SK-N-SH (cell line): ENCODE measurements around the gene LRRC43. TPM values are rescaled to one million over a fixed set of nuclear protein-coding genes. Genes with fewer than 3 reads are reported as not detected.
A peak's percentile ranks its signal among the peaks of the same experiment; 100 is the strongest.

Source experiments
- CTCF ChIA-PET: fragments of 300-600, 350-600 bp; formaldehyde crosslinking; extraction: SDS; loops from one replicate; lab custom pipeline; 2021; lab: Yijun Ruan, JAX
- POLR2A ChIA-PET: fragments of 350-600 bp; sonication (Branson Sonifier 250); formaldehyde crosslinking; extraction: SDS; loops from one replicate; lab custom pipeline; 2020; ENCODE audit warnings: antibody characterized with exemption, inconsistent platforms; lab: Yijun Ruan, JAX
- DNase-seq: peaks from one replicate; pipeline ENCODE4 v3.0.0; 2012
- H2AFZ ChIP-seq: fragments of 200-600 bp; sonication (generic); 2 replicates; pipeline ENCODE4 v1.8.1; 2016; ENCODE audit warnings: antibody characterized with exemption, mild to moderate bottlenecking, low read depth
- H3F3A ChIP-seq: fragments of 200-600 bp; sonication (generic); replicated peaks from 2 replicates; pipeline ENCODE3; 2016; ENCODE audit warnings: antibody characterized with exemption, mild to moderate bottlenecking; ENCODE audit not compliant: insufficient read depth
- H3K27ac ChIP-seq, 2 experiments: fragments of 200-500 bp in 1 of 2; fragments of 200-600 bp in 1 of 2; sonication (Bioruptor generic) in 1 of 2; sonication (generic), shearing (Covaris generic) in 1 of 2; 2 replicates each; pipeline versions ENCODE4 v1.5.1 to v1.6.1; 2014 to 2016; ENCODE audit warnings: low read depth in 2 of 2, inconsistent platforms in 1 of 2, low read length in 1 of 2, mild to moderate bottlenecking in 1 of 2, mixed read lengths in 1 of 2
- H3K27me3 ChIP-seq: fragments of 200-600 bp; sonication (generic), shearing (Covaris generic); 2 replicates; pipeline ENCODE4 v1.6.1; 2016; ENCODE audit warnings: mixed run types; ENCODE audit not compliant: insufficient read depth
- H3K36me3 ChIP-seq, 2 experiments: fragments of 200-500 bp in 1 of 2; fragments of 200-600 bp in 1 of 2; sonication (Bioruptor generic) in 1 of 2; sonication (generic) in 1 of 2; replicated peaks in 1 of 2; 2 replicates each; pipeline versions ENCODE3 to v1.5.1; 2014 to 2016; ENCODE audit warnings: low read length in 1 of 2, mild to moderate bottlenecking in 1 of 2; ENCODE audit not compliant: insufficient read depth in 2 of 2, control insufficient read depth in 1 of 2
- H3K4me1 ChIP-seq, 2 experiments: fragments of 200-500 bp in 1 of 2; fragments of 200-600 bp in 1 of 2; sonication (Bioruptor generic) in 1 of 2; sonication (generic), shearing (Covaris generic) in 1 of 2; 2 replicates each; pipeline versions ENCODE4 v1.5.1 to v1.6.1; 2014 to 2016; ENCODE audit warnings: low read depth in 1 of 2, low read length in 1 of 2, mixed run types in 1 of 2; ENCODE audit not compliant: insufficient read depth in 2 of 2, control insufficient read depth in 1 of 2
- H3K4me2 ChIP-seq: fragments of 200-600 bp; sonication (generic), shearing (Covaris generic); 2 replicates; pipeline ENCODE4 v1.6.1; 2017; ENCODE audit warnings: mixed run types
- H3K4me3 ChIP-seq, 2 experiments: fragments of 200-500 bp in 1 of 2; fragments of 200-600 bp in 1 of 2; sonication (Bioruptor generic) in 1 of 2; sonication (generic), shearing (Covaris generic) in 1 of 2; 2 replicates each; pipeline versions ENCODE4 v1.5.1 to v1.8.1; 2014 to 2016; ENCODE audit warnings: low read depth in 2 of 2, inconsistent platforms in 1 of 2, low read length in 1 of 2, mild to moderate bottlenecking in 1 of 2, mixed read lengths in 1 of 2, moderate library complexity in 1 of 2
- H3K79me2 ChIP-seq: fragments of 200-600 bp; sonication (generic); 2 replicates; pipeline ENCODE4 v1.8.1; 2017; ENCODE audit warnings: mild to moderate bottlenecking; ENCODE audit not compliant: insufficient read depth
- H3K9ac ChIP-seq: fragments of 200-600 bp; sonication (generic); 2 replicates; pipeline ENCODE4 v1.6.1; 2017; ENCODE audit warnings: mixed run types
- H3K9me2 ChIP-seq: fragments of 200-600 bp; sonication (generic); 2 replicates; pipeline ENCODE4 v1.6.1; 2017; ENCODE audit warnings: mixed run types
- H3K9me3 ChIP-seq: fragments of 200-600 bp; sonication (generic); 2 replicates; pipeline ENCODE4 v1.6.1; 2017; ENCODE audit warnings: mixed run types, mild to moderate bottlenecking, moderate library complexity
- H4K20me1 ChIP-seq: fragments of 200-600 bp; sonication (generic); 2 replicates; pipeline ENCODE4 v1.6.1; 2017; ENCODE audit warnings: mild to moderate bottlenecking, mixed run types; ENCODE audit not compliant: insufficient read depth
- FOSL2 ChIP-seq: IDR thresholded peaks from 2 replicates; pipeline ENCODE4 v1.4.0; 2012; ENCODE audit warnings: low read depth, mild to moderate bottlenecking, moderate library complexity, borderline replicate concordance
- FOXM1 ChIP-seq: IDR thresholded peaks from 2 replicates; pipeline ENCODE4 v1.4.0; 2012; ENCODE audit warnings: low read depth, mild to moderate bottlenecking
- GABPA ChIP-seq: IDR thresholded peaks from 2 replicates; pipeline ENCODE4 v1.4.0; 2012; ENCODE audit warnings: low read depth, mild to moderate bottlenecking
- JUND ChIP-seq: IDR thresholded peaks from 2 replicates; pipeline ENCODE4 v1.4.0; 2012
- MEF2A ChIP-seq: IDR thresholded peaks from 2 replicates; pipeline ENCODE4 v1.4.0; 2012; ENCODE audit warnings: low read depth, borderline replicate concordance
- MXI1 ChIP-seq: IDR thresholded peaks from 2 replicates; pipeline ENCODE4 v1.6.1; 2012; ENCODE audit warnings: mild to moderate bottlenecking, low read depth, low read length, improper control_type of control experiment
- NRF1 ChIP-seq: IDR thresholded peaks from 2 replicates; pipeline ENCODE4 v1.6.1; 2012; ENCODE audit warnings: low read depth, mild to moderate bottlenecking, low read length
- POLR2AphosphoS5 ChIP-seq: IDR thresholded peaks from 2 replicates; pipeline ENCODE4 v1.6.1; 2012; ENCODE audit warnings: low read depth, low read length
- RAD21 ChIP-seq: IDR thresholded peaks from 2 replicates; pipeline ENCODE4 v1.6.1; 2012; ENCODE audit warnings: mild to moderate bottlenecking, low read length
- RCOR1 ChIP-seq: fragments of 150-350 bp; IDR thresholded peaks from 2 replicates; pipeline ENCODE4 v1.6.1; 2017; ENCODE audit warnings: antibody characterized with exemption, low read length
- RFX5 ChIP-seq: IDR thresholded peaks from 2 replicates; pipeline ENCODE4 v1.6.1; 2012; ENCODE audit warnings: mild to moderate bottlenecking, improper control_type of control experiment, low read length
- RXRA ChIP-seq: IDR thresholded peaks from 2 replicates; pipeline ENCODE4 v1.4.0; 2012; ENCODE audit warnings: low read depth, mild to moderate bottlenecking, borderline replicate concordance
- SIN3A ChIP-seq: IDR thresholded peaks from 2 replicates; pipeline ENCODE4 v1.6.1; 2012; ENCODE audit warnings: low read depth, mild to moderate bottlenecking, low read length, moderate library complexity, borderline replicate concordance
- SMC3 ChIP-seq: IDR thresholded peaks from 2 replicates; pipeline ENCODE4 v1.6.1; 2012; ENCODE audit warnings: low read depth, low read length, improper control_type of control experiment
- TAF1 ChIP-seq: IDR thresholded peaks from 2 replicates; pipeline ENCODE4 v1.6.1; 2012; ENCODE audit warnings: low read depth, mild to moderate bottlenecking, low read length, moderate library complexity, borderline replicate concordance
- YY1 ChIP-seq: IDR thresholded peaks from 2 replicates; pipeline ENCODE4 v1.4.0; 2012; ENCODE audit warnings: low read depth, mild to moderate bottlenecking
- WGBS: methylation state at CpG from one replicate; pipeline ENCODE4 v1.1.6; 2017; ENCODE audit warnings: low lambda C conversion rate; 5-methylcytosine and 5-hydroxymethylcytosine counted together
- polyA plus RNA-seq, 3 experiments: library from polyadenylated mRNA; depleted of rRNA; stranded (reverse); fragments of >200 nt; gene quantifications; 2 replicates each; pipeline ENCODE4 v1.2.3, GENCODE V29; 2012
- TF ChIP-seq, protein P1 (sequence below): fragments of 200-600 bp; sonication (generic); IDR thresholded peaks from 2 replicates; pipeline ENCODE4 v1.6.1; 2017; ENCODE audit warnings: antibody characterized with exemption, mild to moderate bottlenecking, moderate library complexity
- TF ChIP-seq, protein P2 (sequence below): IDR thresholded peaks from 2 replicates; pipeline ENCODE4 v1.4.0; 2012; ENCODE audit warnings: low read depth
- TF ChIP-seq, protein P3 (sequence below): IDR thresholded peaks from 2 replicates; pipeline ENCODE4; 2012
- TF ChIP-seq, protein P4 (sequence below): IDR thresholded peaks from 2 replicates; pipeline ENCODE4 v1.6.1; 2012; ENCODE audit warnings: mild to moderate bottlenecking, low read depth, low read length, moderate library complexity
- TF ChIP-seq, protein P5 (sequence below): IDR thresholded peaks from 2 replicates; pipeline ENCODE4 v1.4.0; 2012; ENCODE audit warnings: low read depth, borderline replicate concordance
- TF ChIP-seq, protein P6 (sequence below): IDR thresholded peaks from 2 replicates; pipeline ENCODE4 v1.4.0; 2012; ENCODE audit warnings: low read depth, borderline replicate concordance
- TF ChIP-seq, protein P7 (sequence below): fragments of 150-350 bp; IDR thresholded peaks from 2 replicates; pipeline ENCODE4 v1.6.1; 2017; ENCODE audit warnings: antibody characterized with exemption, low read length, low read depth, borderline replicate concordance

LRRC43 gene
- polyA plus RNA-seq, 1 of the 3 experiments (the other 2 are of a cell fraction) = 0.94 TPM

DNA sequence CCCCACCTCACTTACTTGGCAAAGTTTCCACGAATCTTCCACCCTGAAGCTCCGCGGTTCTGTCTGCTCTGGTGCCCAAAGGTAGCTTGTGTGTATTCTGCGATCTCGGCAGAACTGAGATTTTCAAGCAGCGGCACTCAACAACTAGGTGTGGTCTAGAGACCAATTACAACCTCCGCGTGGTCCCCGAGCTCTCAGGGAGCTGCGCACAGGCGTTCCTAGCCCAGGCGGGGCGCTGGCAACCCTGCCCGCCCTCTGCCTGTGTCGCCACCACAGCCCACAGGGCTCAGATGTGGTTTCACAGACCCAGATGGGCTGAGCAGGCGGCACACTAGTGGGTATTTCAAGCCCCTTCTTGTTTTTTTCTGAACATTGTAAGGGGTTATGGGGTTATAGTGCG is 44.4 kb downstream of the LRRC43 start:
- peaks cover 21% of the 10 kb centered on the region for H4K20me1 ChIP-seq
- H3K9me3 ChIP-seq = no peaks in the 10 kb centered on the region
- H3K9ac ChIP-seq = no peak overlapping the region
- peaks cover 17 to 39% of the 10 kb centered on the region in 2 experiments for H3K4me1 ChIP-seq
- peak overlapping the region; percentile 75; the same call in 1 of the 2 replicates for H3K4me2 ChIP-seq
- CTCF ChIA-PET = interaction anchor here (0.9 to 4.1 kb wide), 6 partner anchors 11 to 128 kb away, joined by 3 to 22 read pairs (median 6); no protein-coding TSS in a partner anchor
- peaks cover 18% of the 10 kb centered on the region for H3F3A ChIP-seq
- DNase-seq = peak; percentile 64
- H3K9me2 ChIP-seq = no peaks in the 10 kb centered on the region
- WGBS = 55% methylated on average over 12 of the region's 17 CpGs
- no peak overlapping the region for H2AFZ ChIP-seq
- POLR2A ChIA-PET = interaction anchor here (0.6 to 1.7 kb wide), 8 partner anchors 9 to 149 kb away, joined by 3 to 14 read pairs (median 4); partner anchors contain the start of genes B3GNT4 and MLXIP
- H3K79me2 ChIP-seq = peaks cover 32% of the 10 kb centered on the region
- peak overlapping the region in 1 of 2 experiments; percentile 56; a peak in 2 of 4 replicates for H3K4me3 ChIP-seq
- H3K36me3 ChIP-seq = peaks cover 20 to 31% of the 10 kb centered on the region in 2 experiments
- TF ChIP-seq SMC3 (no peak), FOSL2 (no peak), POLR2AphosphoS5 (no peak), RCOR1 (no peak), MEF2A (no peak), MXI1 (peak; percentile 85), RXRA (no peak), SIN3A (no peak), RFX5 (no peak), TAF1 (no peak), FOXM1 (no peak), JUND (no peak), NRF1 (peak; percentile 40; the same call in 1 of the 2 replicates), RAD21 (peak; percentile 37), YY1 (no peak), GABPA (no peak)
- TF ChIP-seq, protein P1, sequence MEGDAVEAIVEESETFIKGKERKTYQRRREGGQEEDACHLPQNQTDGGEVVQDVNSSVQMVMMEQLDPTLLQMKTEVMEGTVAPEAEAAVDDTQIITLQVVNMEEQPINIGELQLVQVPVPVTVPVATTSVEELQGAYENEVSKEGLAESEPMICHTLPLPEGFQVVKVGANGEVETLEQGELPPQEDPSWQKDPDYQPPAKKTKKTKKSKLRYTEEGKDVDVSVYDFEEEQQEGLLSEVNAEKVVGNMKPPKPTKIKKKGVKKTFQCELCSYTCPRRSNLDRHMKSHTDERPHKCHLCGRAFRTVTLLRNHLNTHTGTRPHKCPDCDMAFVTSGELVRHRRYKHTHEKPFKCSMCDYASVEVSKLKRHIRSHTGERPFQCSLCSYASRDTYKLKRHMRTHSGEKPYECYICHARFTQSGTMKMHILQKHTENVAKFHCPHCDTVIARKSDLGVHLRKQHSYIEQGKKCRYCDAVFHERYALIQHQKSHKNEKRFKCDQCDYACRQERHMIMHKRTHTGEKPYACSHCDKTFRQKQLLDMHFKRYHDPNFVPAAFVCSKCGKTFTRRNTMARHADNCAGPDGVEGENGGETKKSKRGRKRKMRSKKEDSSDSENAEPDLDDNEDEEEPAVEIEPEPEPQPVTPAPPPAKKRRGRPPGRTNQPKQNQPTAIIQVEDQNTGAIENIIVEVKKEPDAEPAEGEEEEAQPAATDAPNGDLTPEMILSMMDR = no peak
- TF ChIP-seq, protein P2, sequence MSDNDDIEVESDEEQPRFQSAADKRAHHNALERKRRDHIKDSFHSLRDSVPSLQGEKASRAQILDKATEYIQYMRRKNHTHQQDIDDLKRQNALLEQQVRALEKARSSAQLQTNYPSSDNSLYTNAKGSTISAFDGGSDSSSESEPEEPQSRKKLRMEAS = no peak
- TF ChIP-seq, protein P3, sequence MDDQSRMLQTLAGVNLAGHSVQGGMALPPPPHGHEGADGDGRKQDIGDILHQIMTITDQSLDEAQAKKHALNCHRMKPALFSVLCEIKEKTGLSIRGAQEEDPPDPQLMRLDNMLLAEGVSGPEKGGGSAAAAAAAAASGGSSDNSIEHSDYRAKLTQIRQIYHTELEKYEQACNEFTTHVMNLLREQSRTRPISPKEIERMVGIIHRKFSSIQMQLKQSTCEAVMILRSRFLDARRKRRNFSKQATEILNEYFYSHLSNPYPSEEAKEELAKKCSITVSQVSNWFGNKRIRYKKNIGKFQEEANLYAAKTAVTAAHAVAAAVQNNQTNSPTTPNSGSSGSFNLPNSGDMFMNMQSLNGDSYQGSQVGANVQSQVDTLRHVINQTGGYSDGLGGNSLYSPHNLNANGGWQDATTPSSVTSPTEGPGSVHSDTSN = no peak
- TF ChIP-seq, protein P4, sequence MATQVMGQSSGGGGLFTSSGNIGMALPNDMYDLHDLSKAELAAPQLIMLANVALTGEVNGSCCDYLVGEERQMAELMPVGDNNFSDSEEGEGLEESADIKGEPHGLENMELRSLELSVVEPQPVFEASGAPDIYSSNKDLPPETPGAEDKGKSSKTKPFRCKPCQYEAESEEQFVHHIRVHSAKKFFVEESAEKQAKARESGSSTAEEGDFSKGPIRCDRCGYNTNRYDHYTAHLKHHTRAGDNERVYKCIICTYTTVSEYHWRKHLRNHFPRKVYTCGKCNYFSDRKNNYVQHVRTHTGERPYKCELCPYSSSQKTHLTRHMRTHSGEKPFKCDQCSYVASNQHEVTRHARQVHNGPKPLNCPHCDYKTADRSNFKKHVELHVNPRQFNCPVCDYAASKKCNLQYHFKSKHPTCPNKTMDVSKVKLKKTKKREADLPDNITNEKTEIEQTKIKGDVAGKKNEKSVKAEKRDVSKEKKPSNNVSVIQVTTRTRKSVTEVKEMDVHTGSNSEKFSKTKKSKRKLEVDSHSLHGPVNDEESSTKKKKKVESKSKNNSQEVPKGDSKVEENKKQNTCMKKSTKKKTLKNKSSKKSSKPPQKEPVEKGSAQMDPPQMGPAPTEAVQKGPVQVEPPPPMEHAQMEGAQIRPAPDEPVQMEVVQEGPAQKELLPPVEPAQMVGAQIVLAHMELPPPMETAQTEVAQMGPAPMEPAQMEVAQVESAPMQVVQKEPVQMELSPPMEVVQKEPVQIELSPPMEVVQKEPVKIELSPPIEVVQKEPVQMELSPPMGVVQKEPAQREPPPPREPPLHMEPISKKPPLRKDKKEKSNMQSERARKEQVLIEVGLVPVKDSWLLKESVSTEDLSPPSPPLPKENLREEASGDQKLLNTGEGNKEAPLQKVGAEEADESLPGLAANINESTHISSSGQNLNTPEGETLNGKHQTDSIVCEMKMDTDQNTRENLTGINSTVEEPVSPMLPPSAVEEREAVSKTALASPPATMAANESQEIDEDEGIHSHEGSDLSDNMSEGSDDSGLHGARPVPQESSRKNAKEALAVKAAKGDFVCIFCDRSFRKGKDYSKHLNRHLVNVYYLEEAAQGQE = no peak
- TF ChIP-seq, protein P5, sequence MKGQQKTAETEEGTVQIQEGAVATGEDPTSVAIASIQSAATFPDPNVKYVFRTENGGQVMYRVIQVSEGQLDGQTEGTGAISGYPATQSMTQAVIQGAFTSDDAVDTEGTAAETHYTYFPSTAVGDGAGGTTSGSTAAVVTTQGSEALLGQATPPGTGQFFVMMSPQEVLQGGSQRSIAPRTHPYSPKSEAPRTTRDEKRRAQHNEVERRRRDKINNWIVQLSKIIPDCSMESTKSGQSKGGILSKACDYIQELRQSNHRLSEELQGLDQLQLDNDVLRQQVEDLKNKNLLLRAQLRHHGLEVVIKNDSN = no peak
- TF ChIP-seq, protein P6, sequence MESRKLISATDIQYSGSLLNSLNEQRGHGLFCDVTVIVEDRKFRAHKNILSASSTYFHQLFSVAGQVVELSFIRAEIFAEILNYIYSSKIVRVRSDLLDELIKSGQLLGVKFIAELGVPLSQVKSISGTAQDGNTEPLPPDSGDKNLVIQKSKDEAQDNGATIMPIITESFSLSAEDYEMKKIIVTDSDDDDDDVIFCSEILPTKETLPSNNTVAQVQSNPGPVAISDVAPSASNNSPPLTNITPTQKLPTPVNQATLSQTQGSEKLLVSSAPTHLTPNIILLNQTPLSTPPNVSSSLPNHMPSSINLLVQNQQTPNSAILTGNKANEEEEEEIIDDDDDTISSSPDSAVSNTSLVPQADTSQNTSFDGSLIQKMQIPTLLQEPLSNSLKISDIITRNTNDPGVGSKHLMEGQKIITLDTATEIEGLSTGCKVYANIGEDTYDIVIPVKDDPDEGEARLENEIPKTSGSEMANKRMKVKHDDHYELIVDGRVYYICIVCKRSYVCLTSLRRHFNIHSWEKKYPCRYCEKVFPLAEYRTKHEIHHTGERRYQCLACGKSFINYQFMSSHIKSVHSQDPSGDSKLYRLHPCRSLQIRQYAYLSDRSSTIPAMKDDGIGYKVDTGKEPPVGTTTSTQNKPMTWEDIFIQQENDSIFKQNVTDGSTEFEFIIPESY = no peak
- TF ChIP-seq, protein P7, sequence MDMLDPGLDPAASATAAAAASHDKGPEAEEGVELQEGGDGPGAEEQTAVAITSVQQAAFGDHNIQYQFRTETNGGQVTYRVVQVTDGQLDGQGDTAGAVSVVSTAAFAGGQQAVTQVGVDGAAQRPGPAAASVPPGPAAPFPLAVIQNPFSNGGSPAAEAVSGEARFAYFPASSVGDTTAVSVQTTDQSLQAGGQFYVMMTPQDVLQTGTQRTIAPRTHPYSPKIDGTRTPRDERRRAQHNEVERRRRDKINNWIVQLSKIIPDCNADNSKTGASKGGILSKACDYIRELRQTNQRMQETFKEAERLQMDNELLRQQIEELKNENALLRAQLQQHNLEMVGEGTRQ = no peak
- H3K27ac ChIP-seq = peak overlapping the region; percentile 42 to 100; a peak in 3 of 4 replicates
- no peaks in the 10 kb centered on the region for H3K27me3 ChIP-seq
